Adipocyte (in vitro differentiated cells): ENCODE measurements around the gene SNTG2.

Experiments
- DNase-seq: peaks from one replicate; pipeline ENCODE4 v3.0.0-alpha.2; 2015; ENCODE audit warnings: low read depth
- H3K27me3 ChIP-seq: replicated peaks from 2 replicates; pipeline ENCODE4 v1.7.0; 2013; ENCODE audit warnings: mild to moderate bottlenecking, low read length, moderate library complexity; ENCODE audit not compliant: control insufficient read depth, insufficient read depth
- H3K36me3 ChIP-seq: 2 replicates; pipeline ENCODE4 v1.7.0; 2013; ENCODE audit warnings: low read length, mild to moderate bottlenecking, moderate library complexity; ENCODE audit not compliant: control insufficient read depth, insufficient read depth, severe bottlenecking
- H3K4me1 ChIP-seq: 2 replicates; pipeline ENCODE4 v1.7.0; 2013; ENCODE audit warnings: mild to moderate bottlenecking, low read length, moderate library complexity; ENCODE audit not compliant: control insufficient read depth, insufficient read depth
- H3K4me3 ChIP-seq: 2 replicates; pipeline ENCODE4 v1.7.0; 2013; ENCODE audit warnings: mild to moderate bottlenecking, low read length, moderate library complexity
- H3K9ac ChIP-seq: 2 replicates; pipeline ENCODE4 v1.7.0; 2013; ENCODE audit warnings: mild to moderate bottlenecking, low read length, moderate library complexity
- H3K9me3 ChIP-seq: 2 replicates; pipeline ENCODE4 v1.7.0; 2013; ENCODE audit warnings: mild to moderate bottlenecking, low read length, moderate library complexity; ENCODE audit not compliant: control insufficient read depth

SNTG2 gene

GRCh38 chr2:1394709-1395408 is 444.2 kb downstream of the SNTG2 start:
- H3K9me3 ChIP-seq = no peaks in the 10 kb centered on the region
- H3K4me3 ChIP-seq = no peak overlapping the region
- H3K4me1 ChIP-seq = no peaks in the 10 kb centered on the region
- no peak for DNase-seq
- no peak overlapping the region for H3K9ac ChIP-seq
- no peaks in the 10 kb centered on the region for H3K36me3 ChIP-seq
- no peaks in the 10 kb centered on the region for H3K27me3 ChIP-seq

GRCh38 chr2:1397350-1397749 is 446.7 kb downstream of the SNTG2 start:
- no peak for DNase-seq
- H3K9ac ChIP-seq = no peak overlapping the region
- H3K4me1 ChIP-seq = no peaks in the 10 kb centered on the region
- H3K36me3 ChIP-seq = no peaks in the 10 kb centered on the region
- no peaks in the 10 kb centered on the region for H3K27me3 ChIP-seq
- no peak overlapping the region for H3K4me3 ChIP-seq
- no peaks in the 10 kb centered on the region for H3K9me3 ChIP-seq

DNA sequence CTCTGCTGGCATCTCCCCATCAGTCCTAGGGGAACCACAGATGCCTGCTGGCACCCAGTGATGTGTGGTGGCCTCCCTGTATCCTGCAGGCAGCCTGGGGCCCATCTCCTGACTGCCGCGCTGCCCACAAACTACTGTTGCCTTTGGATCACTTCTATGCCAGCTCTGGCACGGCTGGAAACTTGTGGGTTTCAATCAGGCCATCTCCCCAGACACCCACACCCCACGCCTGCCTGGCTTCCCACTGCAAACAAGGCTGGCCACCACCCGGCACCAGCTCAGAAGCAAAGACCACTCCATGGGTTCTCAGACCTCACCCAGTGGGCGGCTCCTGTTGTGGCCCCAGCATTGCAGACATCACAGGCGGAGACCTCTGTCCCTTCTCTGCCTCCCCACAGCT is 447.5 kb downstream of the SNTG2 start:
- no peak overlapping the region for H3K4me3 ChIP-seq
- no peak for DNase-seq
- no peaks in the 10 kb centered on the region for H3K27me3 ChIP-seq
- no peaks in the 10 kb centered on the region for H3K36me3 ChIP-seq
- H3K4me1 ChIP-seq = no peaks in the 10 kb centered on the region
- H3K9me3 ChIP-seq = no peaks in the 10 kb centered on the region
- no peak overlapping the region for H3K9ac ChIP-seq

DNA sequence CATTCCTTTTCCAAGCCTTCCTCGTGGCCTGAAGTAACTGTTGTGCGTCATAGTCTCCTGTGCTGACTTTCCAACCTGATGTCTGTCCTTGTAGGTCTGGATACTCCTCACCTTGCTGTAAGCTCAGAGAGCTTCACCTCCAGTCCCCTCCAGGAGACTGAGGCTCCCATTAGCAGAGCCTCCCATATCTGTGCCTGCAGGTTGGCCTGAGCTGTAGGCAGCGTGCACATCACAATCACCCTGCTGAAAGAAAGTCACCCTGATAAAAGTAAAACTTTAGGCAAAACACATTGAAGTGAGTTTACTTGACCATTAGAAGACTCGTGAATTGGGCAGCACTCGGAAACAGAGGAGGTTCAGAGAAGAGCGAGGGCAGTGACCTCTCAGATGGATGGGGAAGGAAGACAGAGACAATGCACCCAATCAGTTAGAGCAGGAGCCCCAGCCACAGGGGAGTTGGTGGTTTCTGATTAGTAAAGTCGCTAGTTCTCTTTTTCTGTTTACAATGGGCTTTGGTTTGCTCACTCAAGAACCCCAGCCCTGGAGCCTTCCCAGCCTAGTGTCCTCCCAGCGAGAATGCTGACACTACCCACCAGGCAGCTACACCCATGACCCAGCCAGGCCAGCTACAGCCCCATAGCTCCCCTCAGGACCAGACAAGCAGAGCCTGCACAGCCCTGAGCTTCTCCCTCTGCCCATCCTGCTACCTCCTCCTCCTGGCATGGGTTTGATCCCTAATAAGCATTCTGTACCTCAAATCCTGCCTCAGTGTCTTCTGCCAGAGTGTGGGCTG is 450.5 kb downstream of the SNTG2 start:
- Histone ChIP-seq H3K9me3 (no peaks in the 10 kb centered on the region), H3K4me1 (no peaks in the 10 kb centered on the region)

GRCh38 chr2:1402064-1402463 is 451.4 kb downstream of the SNTG2 start:
- H3K9ac ChIP-seq = no peak overlapping the region
- H3K9me3 ChIP-seq = peaks cover 3% of the 10 kb centered on the region
- DNase-seq = no peak
- no peaks in the 10 kb centered on the region for H3K36me3 ChIP-seq
- no peaks in the 10 kb centered on the region for H3K27me3 ChIP-seq
- no peaks in the 10 kb centered on the region for H3K4me1 ChIP-seq
- no peak overlapping the region for H3K4me3 ChIP-seq

More for the DNA sequence above, 450.5 kb downstream of the SNTG2 start:
- Histone ChIP-seq H3K4me3 (no peak overlapping the region), H3K9ac (no peak overlapping the region), H3K27me3 (no peaks in the 10 kb centered on the region), H3K36me3 (no peaks in the 10 kb centered on the region)
- no peak for DNase-seq

GRCh38 chr2:1403565-1403964 is 452.9 kb downstream of the SNTG2 start:
- Histone ChIP-seq H3K9me3 (peaks cover 3% of the 10 kb centered on the region), H3K4me3 (no peak overlapping the region), H3K9ac (no peak overlapping the region), H3K4me1 (no peaks in the 10 kb centered on the region), H3K36me3 (no peaks in the 10 kb centered on the region), H3K27me3 (no peaks in the 10 kb centered on the region)
- DNase-seq = no peak

- Histone ChIP-seq H3K36me3 (no peaks in the 10 kb centered on the region), H3K4me1 (no peaks in the 10 kb centered on the region), H3K9me3 (peaks cover 3% of the 10 kb centered on the region), H3K9ac (no peak overlapping the region), H3K27me3 (peaks cover 3% of the 10 kb centered on the region), H3K4me3 (no peak overlapping the region)
- DNase-seq = no peak
Observed at GRCh38 chr2:1405124-1405523, 454.5 kb downstream of the SNTG2 start.

- H3K27me3 ChIP-seq = peaks cover 3% of the 10 kb centered on the region
- DNase-seq = no peak
- H3K36me3 ChIP-seq = no peaks in the 10 kb centered on the region
- H3K9me3 ChIP-seq = peaks cover 3% of the 10 kb centered on the region
- no peak overlapping the region for H3K4me3 ChIP-seq
- H3K9ac ChIP-seq = no peak overlapping the region
- H3K4me1 ChIP-seq = no peaks in the 10 kb centered on the region
Observed at GRCh38 chr2:1405967-1406366, 455.3 kb downstream of the SNTG2 start.

DNA sequence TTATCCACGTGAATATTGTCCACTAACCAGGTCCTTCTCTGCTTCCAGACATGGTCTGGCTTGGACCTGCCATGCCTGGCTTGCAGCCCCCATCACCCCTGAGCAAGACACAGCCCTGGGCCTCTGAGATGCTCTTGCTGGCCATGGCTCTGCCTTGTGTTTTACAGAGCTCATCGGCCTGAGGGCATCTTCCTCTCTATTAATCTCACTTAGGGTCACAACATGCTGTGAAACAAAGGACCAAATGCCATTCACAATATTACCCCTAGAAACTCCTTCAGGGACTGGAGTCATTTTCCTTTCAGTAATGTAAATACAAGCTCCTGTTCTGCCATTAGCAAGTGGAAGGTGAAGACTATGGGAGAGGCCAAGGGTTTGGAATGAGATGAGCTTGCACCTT is 455.8 kb downstream of the SNTG2 start:
- Histone ChIP-seq H3K4me1 (no peaks in the 10 kb centered on the region), H3K27me3 (peaks cover 3% of the 10 kb centered on the region), H3K4me3 (no peak overlapping the region), H3K9me3 (peaks cover 3% of the 10 kb centered on the region), H3K36me3 (no peaks in the 10 kb centered on the region), H3K9ac (no peak overlapping the region)
- no peak for DNase-seq

DNA sequence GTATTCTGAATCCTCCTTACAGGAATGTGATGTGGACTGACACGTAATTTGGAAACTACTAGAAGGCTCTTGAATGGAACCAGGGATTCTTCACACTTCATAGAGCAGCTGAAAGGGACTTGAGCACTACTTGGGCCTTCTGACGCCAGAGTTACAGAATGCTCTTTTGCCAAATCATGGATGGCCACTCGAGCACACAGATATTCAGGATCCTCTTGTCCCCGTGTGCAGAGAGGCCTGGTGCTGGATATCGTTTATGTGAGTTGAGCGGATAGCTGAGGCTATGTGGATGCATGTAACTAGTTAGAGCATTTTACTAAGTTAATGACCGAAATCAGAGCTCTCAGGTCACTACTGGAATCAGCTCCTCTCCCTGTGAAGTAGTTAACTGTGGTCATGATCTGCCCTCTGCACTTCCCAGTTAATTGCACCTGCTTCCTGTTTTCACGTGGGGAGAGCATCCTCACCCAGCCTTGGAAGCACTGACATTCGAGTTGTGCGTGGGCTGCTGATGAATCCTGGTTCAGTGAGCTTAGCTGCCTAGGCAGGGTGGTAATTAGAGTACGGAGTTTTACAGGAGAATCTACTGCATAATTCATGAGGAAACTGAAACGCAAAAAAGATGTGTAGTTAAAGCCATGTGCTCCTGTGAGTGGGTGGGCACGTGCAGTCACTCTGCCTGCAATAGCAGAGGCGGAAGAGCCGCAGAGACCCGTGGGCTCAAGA is 457.5 kb downstream of the SNTG2 start:
- Histone ChIP-seq H3K9ac (no peak overlapping the region), H3K4me3 (no peak overlapping the region), H3K4me1 (no peaks in the 10 kb centered on the region), H3K27me3 (peaks cover 3% of the 10 kb centered on the region), H3K36me3 (no peaks in the 10 kb centered on the region), H3K9me3 (peaks cover 3% of the 10 kb centered on the region)
- DNase-seq = no peak

GRCh38 chr2:1413156-1413710 is 462.6 kb downstream of the SNTG2 start, which contains the start of gene TPO:
Gene TPO, plus strand, starts transcription at chr2:1413463. Its CDS starts 946 bp downstream, at chr2:1414409.
- no peaks in the 10 kb centered on the region for H3K9me3 ChIP-seq
- H3K27me3 ChIP-seq = peaks cover 3% of the 10 kb centered on the region
- no peaks in the 10 kb centered on the region for H3K36me3 ChIP-seq
- no peak for DNase-seq
- no peaks in the 10 kb centered on the region for H3K4me1 ChIP-seq
- no peak within 1 kb of the TSS for H3K9ac ChIP-seq
- no peak within 1 kb of the TSS for H3K4me3 ChIP-seq
